ENCODE results near the gene PLA2G4C. TPM values are rescaled to one million over a fixed set of nuclear protein-coding genes. Genes with fewer than 3 reads are reported as not detected.

The PLA2G4C gene
- total and polyA plus RNA-seq, 2 of the 8 experiments (the other 6 are each of a cell fraction or from before 2014, with no cell fraction given), result 14.9 to 20.5 TPM

- TF ChIP-seq, protein P1, sequence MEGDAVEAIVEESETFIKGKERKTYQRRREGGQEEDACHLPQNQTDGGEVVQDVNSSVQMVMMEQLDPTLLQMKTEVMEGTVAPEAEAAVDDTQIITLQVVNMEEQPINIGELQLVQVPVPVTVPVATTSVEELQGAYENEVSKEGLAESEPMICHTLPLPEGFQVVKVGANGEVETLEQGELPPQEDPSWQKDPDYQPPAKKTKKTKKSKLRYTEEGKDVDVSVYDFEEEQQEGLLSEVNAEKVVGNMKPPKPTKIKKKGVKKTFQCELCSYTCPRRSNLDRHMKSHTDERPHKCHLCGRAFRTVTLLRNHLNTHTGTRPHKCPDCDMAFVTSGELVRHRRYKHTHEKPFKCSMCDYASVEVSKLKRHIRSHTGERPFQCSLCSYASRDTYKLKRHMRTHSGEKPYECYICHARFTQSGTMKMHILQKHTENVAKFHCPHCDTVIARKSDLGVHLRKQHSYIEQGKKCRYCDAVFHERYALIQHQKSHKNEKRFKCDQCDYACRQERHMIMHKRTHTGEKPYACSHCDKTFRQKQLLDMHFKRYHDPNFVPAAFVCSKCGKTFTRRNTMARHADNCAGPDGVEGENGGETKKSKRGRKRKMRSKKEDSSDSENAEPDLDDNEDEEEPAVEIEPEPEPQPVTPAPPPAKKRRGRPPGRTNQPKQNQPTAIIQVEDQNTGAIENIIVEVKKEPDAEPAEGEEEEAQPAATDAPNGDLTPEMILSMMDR (IDR thresholded peaks at IDR 0.05; ENCODE audit: control extremely low read depth in 1 of 3, insufficient read depth in 1 of 3, low read depth in 1 of 3, low read length in 3 of 3), result peak; percentile 68 to 78 (median 73)
- TF ChIP-seq RBBP5 (IDR thresholded peaks at IDR 0.05; ENCODE audit: borderline replicate concordance, low read depth, low read length), result no peak
- TF ChIP-seq RXRA (IDR thresholded peaks at IDR 0.05; ENCODE audit: insufficient read depth, low read depth, low read length), result no peak
These were observed 24.4 kb downstream of the PLA2G4C start (continued) for GRCh38 chr19:48085904-48086864.
